GM23338 (cell line): ENCODE measurements around the gene SLC18A2. TPM values are rescaled to one million over a fixed set of nuclear protein-coding genes. Genes with fewer than 3 reads are reported as not detected.

Source experiments
- ATAC-seq: fragments of 200-7000 bp; cut with Tn5 transposase; 3 replicates; pipeline ENCODE4 v1.9.1; 2020
- DNase-seq: peaks from one replicate; pipeline ENCODE4 v3.0.0-alpha.2; 2015; ENCODE audit warnings: low spot score
- H2AFZ ChIP-seq: fragments of 200-600 bp; sonication (generic); 2 replicates; pipeline ENCODE4 v1.8.0; 2016; ENCODE audit warnings: antibody characterized with exemption, mild to moderate bottlenecking, moderate library complexity
- H3F3A ChIP-seq: fragments of 200-600 bp; sonication (generic); replicated peaks from 2 replicates; pipeline ENCODE4 v1.8.0; 2017; ENCODE audit warnings: antibody characterized with exemption, mixed run types, low read depth
- H3K27ac ChIP-seq: fragments of 200-600 bp; sonication (generic); 2 replicates; pipeline ENCODE4 v1.6.1; 2016; ENCODE audit warnings: low read depth
- H3K27me3 ChIP-seq: fragments of 200-600 bp; sonication (generic); 2 replicates; pipeline ENCODE4 v1.8.0; 2016; ENCODE audit warnings: mild to moderate bottlenecking, mixed run types, moderate library complexity; ENCODE audit not compliant: insufficient read depth
- H3K36me3 ChIP-seq: fragments of 200-600 bp; sonication (generic); 2 replicates; pipeline ENCODE4 v1.8.0; 2016; ENCODE audit warnings: mild to moderate bottlenecking; ENCODE audit not compliant: insufficient read depth
- H3K4me1 ChIP-seq: fragments of 200-600 bp; sonication (generic); 2 replicates; pipeline ENCODE4 v1.8.0; 2016; ENCODE audit warnings: mild to moderate bottlenecking, moderate library complexity; ENCODE audit not compliant: insufficient read depth
- H3K4me2 ChIP-seq: fragments of 200-600 bp; sonication (generic); 2 replicates; pipeline ENCODE4 v1.7.1; 2017; ENCODE audit warnings: mixed run types
- H3K4me3 ChIP-seq: fragments of 200-600 bp; sonication (generic); 2 replicates; pipeline ENCODE4 v1.6.1; 2016; ENCODE audit warnings: mixed run types
- H3K79me2 ChIP-seq: fragments of 200-600 bp; sonication (generic); replicated peaks from 2 replicates; pipeline ENCODE4 v1.8.0; 2017; ENCODE audit warnings: mild to moderate bottlenecking; ENCODE audit not compliant: insufficient read depth
- H3K9me2 ChIP-seq: fragments of 200-600 bp; sonication (generic); 2 replicates; pipeline ENCODE4 v1.8.0; 2017; ENCODE audit not compliant: insufficient read depth
- H4K20me1 ChIP-seq: fragments of 200-600 bp; sonication (generic); replicated peaks from 2 replicates; pipeline ENCODE4 v1.8.0; 2017; ENCODE audit warnings: mild to moderate bottlenecking; ENCODE audit not compliant: insufficient read depth
- H3K27ac Mint-ChIP-seq: 2 replicates; pipeline ENCODE4 v1.8.0; 2020; ENCODE audit warnings: inconsistent platforms, mild to moderate bottlenecking, moderate library complexity, mixed read lengths
- H3K27me3 Mint-ChIP-seq: 3 replicates; pipeline ENCODE4 v1.8.0; 2022; ENCODE audit warnings: low read depth, mild to moderate bottlenecking, moderate library complexity, mixed read lengths, inconsistent platforms; ENCODE audit not compliant: insufficient read depth, poor library complexity
- H3K36me3 Mint-ChIP-seq: 3 replicates; pipeline ENCODE4 v1.8.0; 2021; ENCODE audit warnings: low read depth, mild to moderate bottlenecking, inconsistent platforms, moderate library complexity, mixed read lengths
- H3K4me1 Mint-ChIP-seq: 3 replicates; pipeline ENCODE4 v1.8.0; 2020; ENCODE audit warnings: mild to moderate bottlenecking, inconsistent platforms, mixed read lengths
- H3K4me3 Mint-ChIP-seq: 3 replicates; pipeline ENCODE4 v1.8.0; 2021; ENCODE audit warnings: moderate library complexity, mild to moderate bottlenecking, inconsistent platforms, mixed read lengths
- H3K9me3 Mint-ChIP-seq: 3 replicates; pipeline ENCODE4 v1.8.0; 2020; ENCODE audit warnings: moderate library complexity, mild to moderate bottlenecking, inconsistent platforms, mixed read lengths
- CREB1 ChIP-seq: fragments of 250-450 bp; sonication (Bioruptor Pico); IDR thresholded peaks from 2 replicates; pipeline ENCODE4 v1.5.0; 2020; ENCODE audit warnings: low read depth, mild to moderate bottlenecking, moderate library complexity
- EZH2phosphoT487 ChIP-seq: fragments of 200-600 bp; sonication (generic); IDR thresholded peaks from one replicate; pipeline ENCODE4 v1.8.1; 2018; ENCODE audit warnings: antibody characterized with exemption; ENCODE audit not compliant: unreplicated experiment
- NANOG ChIP-seq: IDR thresholded peaks from 2 replicates; pipeline ENCODE4 v1.6.1; 2016; ENCODE audit warnings: antibody characterized with exemption, borderline replicate concordance
- POLR2AphosphoS5 ChIP-seq: IDR thresholded peaks from 2 replicates; pipeline ENCODE4 v1.6.1; 2016; ENCODE audit warnings: antibody characterized with exemption, low read depth
- REST ChIP-seq: IDR thresholded peaks from one replicate; pipeline ENCODE4 v1.6.1; 2018; ENCODE audit warnings: antibody characterized with exemption; ENCODE audit not compliant: unreplicated experiment
- STAT1 ChIP-seq: IDR thresholded peaks from one replicate; pipeline ENCODE4 v1.6.1; 2016; ENCODE audit warnings: antibody characterized with exemption; ENCODE audit not compliant: unreplicated experiment
- polyA plus RNA-seq: library from polyadenylated mRNA; unstranded; fragments of >200 nt; fragmentation: Nextera tagmentation; extraction: Ambion mirVana; gene quantifications from 2 replicates; pipeline ENCODE4 v1.2.1, GENCODE V29; 2016
- total RNA-seq: library from RNA; depleted of rRNA; stranded (reverse); fragments of >200 nt; shearing (Covaris generic); gene quantifications from 2 replicates; pipeline ENCODE4 v1.2.3, GENCODE V29; 2014
- TF ChIP-seq, protein P1 (sequence below): fragments of 250-450 bp; sonication (Bioruptor Pico); IDR thresholded peaks from 2 replicates; pipeline ENCODE4 v1.5.0; 2020; ENCODE audit warnings: mild to moderate bottlenecking, moderate library complexity

SLC18A2 gene
- total and polyA plus RNA-seq, 2 experiments from 2014 or later = 4.3 to 8.7 TPM

DNA sequence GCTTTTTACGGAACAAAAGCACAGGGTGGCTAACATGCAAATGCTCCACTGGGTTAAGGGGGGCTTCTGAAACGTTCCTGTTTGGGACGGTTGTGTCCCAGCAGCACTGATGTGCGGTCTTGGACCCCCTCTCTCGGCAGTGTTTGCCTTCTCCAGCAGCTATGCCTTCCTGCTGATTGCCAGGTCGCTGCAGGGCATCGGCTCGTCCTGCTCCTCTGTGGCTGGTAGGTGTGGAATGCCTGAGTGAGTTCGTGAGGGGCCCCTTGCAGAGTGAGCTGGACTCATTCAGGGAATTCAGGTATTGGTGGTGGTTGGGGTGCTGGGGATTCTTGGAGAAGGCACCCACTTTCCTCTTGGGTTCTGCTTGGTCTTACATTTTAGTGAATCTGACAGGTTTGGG is 13.0 kb downstream of the SLC18A2 start (continued):
- TF ChIP-seq, protein P1, sequence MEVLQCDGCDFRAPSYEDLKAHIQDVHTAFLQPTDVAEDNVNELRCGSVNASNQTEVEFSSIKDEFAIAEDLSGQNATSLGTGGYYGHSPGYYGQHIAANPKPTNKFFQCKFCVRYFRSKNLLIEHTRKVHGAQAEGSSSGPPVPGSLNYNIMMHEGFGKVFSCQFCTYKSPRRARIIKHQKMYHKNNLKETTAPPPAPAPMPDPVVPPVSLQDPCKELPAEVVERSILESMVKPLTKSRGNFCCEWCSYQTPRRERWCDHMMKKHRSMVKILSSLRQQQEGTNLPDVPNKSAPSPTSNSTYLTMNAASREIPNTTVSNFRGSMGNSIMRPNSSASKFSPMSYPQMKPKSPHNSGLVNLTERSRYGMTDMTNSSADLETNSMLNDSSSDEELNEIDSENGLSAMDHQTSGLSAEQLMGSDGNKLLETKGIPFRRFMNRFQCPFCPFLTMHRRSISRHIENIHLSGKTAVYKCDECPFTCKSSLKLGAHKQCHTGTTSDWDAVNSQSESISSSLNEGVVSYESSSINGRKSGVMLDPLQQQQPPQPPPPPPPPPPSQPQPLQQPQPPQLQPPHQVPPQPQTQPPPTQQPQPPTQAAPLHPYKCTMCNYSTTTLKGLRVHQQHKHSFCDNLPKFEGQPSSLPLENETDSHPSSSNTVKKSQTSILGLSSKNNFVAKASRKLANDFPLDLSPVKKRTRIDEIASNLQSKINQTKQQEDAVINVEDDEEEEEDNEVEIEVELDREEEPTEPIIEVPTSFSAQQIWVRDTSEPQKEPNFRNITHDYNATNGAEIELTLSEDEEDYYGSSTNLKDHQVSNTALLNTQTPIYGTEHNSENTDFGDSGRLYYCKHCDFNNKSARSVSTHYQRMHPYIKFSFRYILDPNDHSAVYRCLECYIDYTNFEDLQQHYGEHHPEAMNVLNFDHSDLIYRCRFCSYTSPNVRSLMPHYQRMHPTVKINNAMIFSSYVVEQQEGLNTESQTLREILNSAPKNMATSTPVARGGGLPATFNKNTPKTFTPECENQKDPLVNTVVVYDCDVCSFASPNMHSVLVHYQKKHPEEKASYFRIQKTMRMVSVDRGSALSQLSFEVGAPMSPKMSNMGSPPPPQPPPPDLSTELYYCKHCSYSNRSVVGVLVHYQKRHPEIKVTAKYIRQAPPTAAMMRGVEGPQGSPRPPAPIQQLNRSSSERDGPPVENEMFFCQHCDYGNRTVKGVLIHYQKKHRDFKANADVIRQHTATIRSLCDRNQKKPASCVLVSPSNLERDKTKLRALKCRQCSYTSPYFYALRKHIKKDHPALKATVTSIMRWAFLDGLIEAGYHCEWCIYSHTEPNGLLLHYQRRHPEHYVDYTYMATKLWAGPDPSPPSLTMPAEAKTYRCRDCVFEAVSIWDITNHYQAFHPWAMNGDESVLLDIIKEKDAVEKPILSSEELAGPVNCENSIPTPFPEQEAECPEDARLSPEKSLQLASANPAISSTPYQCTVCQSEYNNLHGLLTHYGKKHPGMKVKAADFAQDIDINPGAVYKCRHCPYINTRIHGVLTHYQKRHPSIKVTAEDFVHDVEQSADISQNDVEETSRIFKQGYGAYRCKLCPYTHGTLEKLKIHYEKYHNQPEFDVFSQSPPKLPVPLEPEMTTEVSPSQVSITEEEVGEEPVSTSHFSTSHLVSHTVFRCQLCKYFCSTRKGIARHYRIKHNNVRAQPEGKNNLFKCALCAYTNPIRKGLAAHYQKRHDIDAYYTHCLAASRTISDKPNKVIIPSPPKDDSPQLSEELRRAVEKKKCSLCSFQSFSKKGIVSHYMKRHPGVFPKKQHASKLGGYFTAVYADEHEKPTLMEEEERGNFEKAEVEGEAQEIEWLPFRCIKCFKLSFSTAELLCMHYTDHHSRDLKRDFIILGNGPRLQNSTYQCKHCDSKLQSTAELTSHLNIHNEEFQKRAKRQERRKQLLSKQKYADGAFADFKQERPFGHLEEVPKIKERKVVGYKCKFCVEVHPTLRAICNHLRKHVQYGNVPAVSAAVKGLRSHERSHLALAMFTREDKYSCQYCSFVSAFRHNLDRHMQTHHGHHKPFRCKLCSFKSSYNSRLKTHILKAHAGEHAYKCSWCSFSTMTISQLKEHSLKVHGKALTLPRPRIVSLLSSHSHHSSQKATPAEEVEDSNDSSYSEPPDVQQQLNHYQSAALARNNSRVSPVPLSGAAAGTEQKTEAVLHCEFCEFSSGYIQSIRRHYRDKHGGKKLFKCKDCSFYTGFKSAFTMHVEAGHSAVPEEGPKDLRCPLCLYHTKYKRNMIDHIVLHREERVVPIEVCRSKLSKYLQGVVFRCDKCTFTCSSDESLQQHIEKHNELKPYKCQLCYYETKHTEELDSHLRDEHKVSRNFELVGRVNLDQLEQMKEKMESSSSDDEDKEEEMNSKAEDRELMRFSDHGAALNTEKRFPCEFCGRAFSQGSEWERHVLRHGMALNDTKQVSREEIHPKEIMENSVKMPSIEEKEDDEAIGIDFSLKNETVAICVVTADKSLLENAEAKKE (CRISPR knock-in tag) = no peak
- no peak for TF ChIP-seq NANOG
- no peak for TF ChIP-seq STAT1
- no peak for TF ChIP-seq EZH2phosphoT487
- TF ChIP-seq CREB1 (CRISPR knock-in tag) = no peak

DNA sequence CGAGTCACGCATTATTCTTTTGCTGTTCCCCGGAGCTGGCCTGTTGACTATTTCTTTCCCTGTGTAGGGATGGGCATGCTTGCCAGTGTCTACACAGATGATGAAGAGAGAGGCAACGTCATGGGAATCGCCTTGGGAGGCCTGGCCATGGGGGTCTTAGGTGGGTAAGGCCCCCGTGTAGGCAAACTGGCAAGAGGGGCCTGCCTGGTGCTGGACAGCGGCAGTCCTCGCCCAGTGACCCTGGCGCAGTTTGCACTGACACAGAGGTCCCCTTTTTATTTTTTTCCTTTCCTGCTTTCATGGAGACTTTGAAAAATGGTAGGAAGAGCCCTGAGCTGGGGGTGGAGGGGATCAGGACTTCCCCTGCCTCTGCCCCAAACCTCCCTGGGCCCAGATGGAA is 13.4 kb downstream of the SLC18A2 start:
- no peaks in the 10 kb centered on the region for H3K9me2 ChIP-seq
- Mint-ChIP-seq H3K27me3 (peaks cover 5% of the 10 kb centered on the region), H3K9me3 (no peaks in the 10 kb centered on the region), H3K27ac (no peak overlapping the region), H3K4me1 (peaks cover 28% of the 10 kb centered on the region), H3K4me3 (no peak overlapping the region), H3K36me3 (no peaks in the 10 kb centered on the region; the same call in 1 of the 3 replicates)
- H3K79me2 ChIP-seq = no peaks in the 10 kb centered on the region
- H3K4me1 ChIP-seq = peaks cover 7% of the 10 kb centered on the region; the same call in 1 of the 2 replicates
- no peak overlapping the region for H3K4me3 ChIP-seq
- H3K27me3 ChIP-seq = no peaks in the 10 kb centered on the region
- H2AFZ ChIP-seq = no peak overlapping the region
- H3K36me3 ChIP-seq = no peaks in the 10 kb centered on the region
- H3K4me2 ChIP-seq = no peak overlapping the region
- H4K20me1 ChIP-seq = peaks cover 5% of the 10 kb centered on the region; the same call in 1 of the 2 replicates
- no peak for DNase-seq
- TF ChIP-seq REST = peak; percentile 57
- no peak for TF ChIP-seq POLR2AphosphoS5
- ATAC-seq = no peak
- H3K27ac ChIP-seq = no peak overlapping the region
- no peaks in the 10 kb centered on the region for H3F3A ChIP-seq
